A673 (cell line): ENCODE results near the gene ZNF100.

Experiments used
- EZH2 ChIP-seq: fragments of 200-600 bp; sonication (generic); IDR thresholded peaks from 2 replicates; pipeline ENCODE4 v1.6.1; 2017; ENCODE audit warnings: borderline replicate concordance, low read depth, mild to moderate bottlenecking, mixed read lengths, antibody characterized with exemption, low read length; ENCODE audit not compliant: poor library complexity, severe bottlenecking
- TF ChIP-seq, protein P1 (sequence below): fragments of 300-800, 200-600 bp; sonication (generic); conservative IDR thresholded peaks from 2 replicates; pipeline ENCODE4 v1.5.1; 2017; ENCODE audit warnings: low read depth, mild to moderate bottlenecking, antibody characterized with exemption, low read length, moderate library complexity, mixed read lengths

DNA sequence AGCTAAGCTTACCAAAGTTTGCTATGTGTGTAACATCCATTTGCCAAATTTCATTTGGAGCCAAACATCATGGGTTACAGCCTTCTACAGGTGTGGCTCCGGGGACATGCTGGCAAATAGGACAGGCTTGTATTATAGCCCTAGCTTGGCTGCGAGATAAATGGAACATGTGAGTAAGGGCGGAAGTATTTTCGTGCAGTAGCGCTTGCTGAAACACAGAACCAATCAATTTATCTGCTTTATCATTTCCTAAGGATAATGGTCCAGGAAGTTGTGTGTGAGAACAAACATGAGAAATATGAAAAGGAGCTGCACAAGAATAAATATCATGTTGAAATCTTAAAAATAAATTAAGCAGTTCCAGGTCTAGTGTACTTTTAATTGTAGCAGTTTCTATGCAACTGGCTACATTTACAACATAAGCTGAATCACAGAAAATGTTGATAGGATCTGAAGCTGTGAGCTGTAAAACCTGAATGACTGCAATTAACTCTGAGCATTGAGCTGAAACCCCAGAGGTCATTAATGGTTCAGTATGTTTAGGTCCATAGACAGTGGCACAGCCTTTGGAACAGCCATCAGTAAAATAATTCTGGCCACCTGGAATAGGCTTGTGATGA is 22.2 kb upstream of the ZNF100 start:
- TF ChIP-seq, protein P1, sequence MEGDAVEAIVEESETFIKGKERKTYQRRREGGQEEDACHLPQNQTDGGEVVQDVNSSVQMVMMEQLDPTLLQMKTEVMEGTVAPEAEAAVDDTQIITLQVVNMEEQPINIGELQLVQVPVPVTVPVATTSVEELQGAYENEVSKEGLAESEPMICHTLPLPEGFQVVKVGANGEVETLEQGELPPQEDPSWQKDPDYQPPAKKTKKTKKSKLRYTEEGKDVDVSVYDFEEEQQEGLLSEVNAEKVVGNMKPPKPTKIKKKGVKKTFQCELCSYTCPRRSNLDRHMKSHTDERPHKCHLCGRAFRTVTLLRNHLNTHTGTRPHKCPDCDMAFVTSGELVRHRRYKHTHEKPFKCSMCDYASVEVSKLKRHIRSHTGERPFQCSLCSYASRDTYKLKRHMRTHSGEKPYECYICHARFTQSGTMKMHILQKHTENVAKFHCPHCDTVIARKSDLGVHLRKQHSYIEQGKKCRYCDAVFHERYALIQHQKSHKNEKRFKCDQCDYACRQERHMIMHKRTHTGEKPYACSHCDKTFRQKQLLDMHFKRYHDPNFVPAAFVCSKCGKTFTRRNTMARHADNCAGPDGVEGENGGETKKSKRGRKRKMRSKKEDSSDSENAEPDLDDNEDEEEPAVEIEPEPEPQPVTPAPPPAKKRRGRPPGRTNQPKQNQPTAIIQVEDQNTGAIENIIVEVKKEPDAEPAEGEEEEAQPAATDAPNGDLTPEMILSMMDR = no peak
- no peak for TF ChIP-seq EZH2
